Tibial nerve (tissue), 3 donors: ENCODE measurements around the gene PARP1.

ENCODE experiments used
- POLR2A ChIP-seq, 2 donors: fragments of 450-650 bp; IDR thresholded peaks; one replicate each; pipeline ENCODE4 v1.6.1; 2017; ENCODE audit warnings: antibody characterized with exemption in 2 of 2, mild to moderate bottlenecking in 2 of 2, moderate library complexity in 2 of 2
- TF ChIP-seq, protein P1 (sequence below), 5 experiments: fragments of 200-600 bp in 3 of 5; fragments of 450-650 bp in 2 of 5; sonication (generic) in 3 of 5; IDR thresholded peaks; one replicate each; pipeline ENCODE4 v1.5.1; 2016 to 2019; ENCODE audit warnings: antibody characterized with exemption in 5 of 5, mild to moderate bottlenecking in 3 of 5, moderate library complexity in 2 of 5

DNA sequence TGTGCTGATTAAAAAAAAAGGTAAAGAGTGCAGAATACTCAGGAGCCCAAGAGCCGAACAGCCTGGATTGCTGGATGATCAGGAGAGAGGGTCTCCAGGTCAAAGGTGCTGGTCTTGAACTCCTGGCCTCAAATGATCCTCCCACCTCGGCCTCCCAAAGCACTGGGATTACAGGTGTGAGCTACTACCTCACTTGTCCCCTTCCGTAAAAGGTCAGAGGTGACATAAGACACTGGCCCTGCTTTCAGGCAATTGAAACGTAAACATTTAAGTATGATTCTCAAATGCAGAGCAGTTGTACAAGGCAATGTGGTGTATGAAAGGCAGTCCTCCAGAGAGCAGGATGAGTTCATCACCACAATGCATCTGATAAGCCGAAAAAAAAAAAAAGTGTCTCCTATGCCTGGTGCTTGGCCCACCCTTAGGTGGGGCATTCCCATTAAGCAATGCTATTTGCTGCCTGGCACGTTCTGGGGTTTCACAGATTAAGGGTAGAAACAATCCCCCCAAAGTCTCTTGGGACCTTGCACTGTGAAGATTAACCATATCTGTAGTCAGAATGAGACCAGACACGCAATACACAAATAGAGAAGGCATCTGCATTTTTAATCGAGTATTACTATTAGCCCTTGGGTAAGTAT lies 47.7 kb downstream of the PARP1 start:
- TF ChIP-seq, protein P1, sequence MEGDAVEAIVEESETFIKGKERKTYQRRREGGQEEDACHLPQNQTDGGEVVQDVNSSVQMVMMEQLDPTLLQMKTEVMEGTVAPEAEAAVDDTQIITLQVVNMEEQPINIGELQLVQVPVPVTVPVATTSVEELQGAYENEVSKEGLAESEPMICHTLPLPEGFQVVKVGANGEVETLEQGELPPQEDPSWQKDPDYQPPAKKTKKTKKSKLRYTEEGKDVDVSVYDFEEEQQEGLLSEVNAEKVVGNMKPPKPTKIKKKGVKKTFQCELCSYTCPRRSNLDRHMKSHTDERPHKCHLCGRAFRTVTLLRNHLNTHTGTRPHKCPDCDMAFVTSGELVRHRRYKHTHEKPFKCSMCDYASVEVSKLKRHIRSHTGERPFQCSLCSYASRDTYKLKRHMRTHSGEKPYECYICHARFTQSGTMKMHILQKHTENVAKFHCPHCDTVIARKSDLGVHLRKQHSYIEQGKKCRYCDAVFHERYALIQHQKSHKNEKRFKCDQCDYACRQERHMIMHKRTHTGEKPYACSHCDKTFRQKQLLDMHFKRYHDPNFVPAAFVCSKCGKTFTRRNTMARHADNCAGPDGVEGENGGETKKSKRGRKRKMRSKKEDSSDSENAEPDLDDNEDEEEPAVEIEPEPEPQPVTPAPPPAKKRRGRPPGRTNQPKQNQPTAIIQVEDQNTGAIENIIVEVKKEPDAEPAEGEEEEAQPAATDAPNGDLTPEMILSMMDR (IDR thresholded peaks at IDR 0.05) = no peak
- no peak for TF ChIP-seq POLR2A (IDR thresholded peaks at IDR 0.05)
